ENCODE measurements around the gene CD48.

Gene CD48

DNA sequence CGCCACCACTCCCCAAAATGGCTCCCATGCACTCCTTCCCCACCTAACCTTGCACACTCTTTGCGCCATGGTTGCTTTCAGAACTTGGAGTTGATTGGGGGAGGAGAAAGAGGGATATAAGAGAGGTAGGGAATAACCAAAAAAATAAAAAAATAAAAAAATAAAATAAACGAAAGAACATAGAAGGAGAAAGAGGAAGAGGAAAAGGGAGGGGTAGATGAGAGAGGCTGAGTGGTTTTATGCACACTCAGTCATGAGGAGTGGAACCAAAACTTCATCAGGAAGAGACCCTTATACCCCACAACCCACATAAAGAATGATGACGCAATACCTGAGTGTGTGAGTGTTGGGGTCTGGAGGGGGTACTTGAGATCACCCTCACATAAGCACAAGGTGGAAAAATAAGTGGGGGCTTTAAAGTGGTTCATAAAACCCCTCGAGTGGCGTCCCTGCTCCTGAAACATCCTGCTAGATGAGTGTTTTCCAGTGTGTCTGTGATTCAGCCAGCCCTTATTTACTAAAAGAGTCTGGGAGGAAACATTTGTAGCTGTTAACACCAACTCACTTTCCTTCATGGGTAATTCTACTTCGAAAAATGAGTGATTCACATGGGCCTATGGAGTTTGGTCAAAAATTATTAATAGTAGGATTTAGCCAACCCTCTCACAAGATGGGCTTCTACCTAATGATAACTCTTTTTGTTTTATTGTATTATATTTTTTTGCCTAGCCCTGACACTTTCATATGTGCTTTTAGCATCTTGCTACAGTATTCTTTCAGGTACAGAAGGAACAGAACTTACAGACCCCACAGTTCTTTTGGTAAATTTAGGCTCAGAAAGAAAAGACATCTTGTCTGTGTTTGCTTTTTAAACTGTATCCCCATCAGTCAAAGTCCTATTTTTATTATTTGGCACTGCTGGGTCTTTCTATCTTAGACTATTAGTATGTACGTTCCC, 70.0 kb downstream of the CD48 start:
- H3K4me3 ChIP-seq (ENCODE audit: low read depth, low read length) = no peak overlapping the region
- H3K4me1 ChIP-seq (ENCODE audit: control insufficient read depth, insufficient read depth, low read length) = no peaks in the 10 kb centered on the region
- no peaks in the 10 kb centered on the region for H3K9me3 ChIP-seq (ENCODE audit: control insufficient read depth, insufficient read depth, low read length)
- H3K36me3 ChIP-seq (ENCODE audit: control insufficient read depth, insufficient read depth, low read length) = no peaks in the 10 kb centered on the region
- H3K9ac ChIP-seq (ENCODE audit: low read depth, low read length) = no peak overlapping the region
- peaks cover 1% of the 10 kb centered on the region for H3K27me3 ChIP-seq (ENCODE audit: control insufficient read depth, insufficient read depth, low read length)

DNA sequence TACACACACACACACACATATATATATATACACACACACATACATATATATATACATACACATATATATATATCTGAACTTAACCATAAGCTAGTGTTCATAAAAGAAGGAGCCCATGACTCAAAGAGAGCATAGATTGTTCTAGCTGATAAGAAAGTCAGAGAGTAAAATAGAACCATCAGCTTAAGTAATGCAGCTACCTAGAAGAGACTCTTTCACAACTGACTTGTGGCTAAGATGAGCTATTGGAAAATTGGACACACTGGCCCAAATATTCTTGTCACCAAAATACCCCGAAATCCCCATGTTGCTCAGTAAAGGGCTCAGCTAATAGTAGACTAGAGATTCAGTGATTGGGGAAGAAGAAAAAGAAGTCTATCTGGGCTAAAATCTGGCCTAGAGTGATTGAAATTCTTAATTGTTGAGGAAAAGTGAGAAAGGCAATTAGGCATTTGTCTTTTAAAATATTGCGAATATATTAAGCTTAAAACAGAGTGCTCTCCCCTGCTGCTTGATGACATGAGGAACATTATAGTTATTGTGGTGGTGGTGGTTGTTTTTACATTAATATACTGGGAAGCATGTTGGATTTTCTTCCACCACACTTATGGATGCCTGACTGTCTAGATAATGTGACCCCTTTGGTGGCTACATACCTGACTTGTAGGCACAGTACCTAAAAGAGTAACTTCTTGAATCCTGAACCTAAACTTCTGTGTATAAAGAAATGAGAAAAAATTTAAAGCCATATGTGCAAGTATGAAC, 71.1 kb downstream of the CD48 start:
- Histone ChIP-seq H3K4me3 (ENCODE audit: low read depth, low read length) (no peak overlapping the region), H3K9me3 (ENCODE audit: control insufficient read depth, insufficient read depth, low read length) (no peaks in the 10 kb centered on the region), H3K9ac (ENCODE audit: low read depth, low read length) (no peak overlapping the region), H3K36me3 (ENCODE audit: control insufficient read depth, insufficient read depth, low read length) (no peaks in the 10 kb centered on the region), H3K27me3 (ENCODE audit: control insufficient read depth, insufficient read depth, low read length) (no peaks in the 10 kb centered on the region), H3K4me1 (ENCODE audit: control insufficient read depth, insufficient read depth, low read length) (no peaks in the 10 kb centered on the region)

DNA sequence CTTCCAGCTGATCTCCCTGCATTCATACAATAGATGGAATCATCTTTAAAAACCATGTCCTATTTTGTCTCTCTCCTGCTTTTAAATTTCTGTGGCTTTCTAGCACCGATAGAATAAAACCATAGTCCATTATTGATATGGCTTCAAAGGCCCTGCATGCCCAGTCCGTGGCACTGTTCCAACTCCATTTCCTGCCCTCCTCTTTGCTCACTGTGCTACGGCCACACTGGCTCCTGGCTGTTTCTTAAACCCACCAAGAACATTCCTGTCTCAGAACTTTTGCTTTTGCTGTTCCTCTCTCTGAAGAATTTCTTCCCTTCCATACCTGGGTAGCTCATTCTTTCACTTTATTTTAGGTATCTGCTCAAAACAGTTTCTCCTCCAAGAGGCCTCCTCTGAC, 72.0 kb downstream of the CD48 start:
- no peak overlapping the region for H3K4me3 ChIP-seq (ENCODE audit: low read depth, low read length)
- H3K9ac ChIP-seq (ENCODE audit: low read depth, low read length) = no peak overlapping the region
- H3K36me3 ChIP-seq (ENCODE audit: control insufficient read depth, insufficient read depth, low read length) = no peaks in the 10 kb centered on the region

DNA sequence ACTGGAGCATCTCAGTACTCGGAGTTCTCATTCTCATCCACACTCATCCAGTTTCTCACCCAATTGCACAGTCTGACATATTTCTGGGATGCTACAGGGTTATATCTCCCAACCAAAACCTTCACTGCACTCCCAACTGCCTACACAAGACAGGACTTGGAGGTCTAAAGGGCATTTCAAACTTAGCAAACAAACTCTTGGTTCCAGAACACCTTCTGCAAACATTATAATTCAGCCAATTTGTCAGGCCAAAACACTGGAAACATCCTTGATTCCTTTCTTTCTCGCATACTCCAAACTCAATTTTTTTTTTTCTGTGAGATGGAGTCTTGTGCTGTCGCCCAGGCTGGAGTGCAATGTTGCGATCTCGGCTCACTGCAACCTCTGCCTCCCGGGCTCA, 72.7 kb downstream of the CD48 start:
- Histone ChIP-seq H3K9ac (ENCODE audit: low read depth, low read length) (no peak overlapping the region), H3K27me3 (ENCODE audit: control insufficient read depth, insufficient read depth, low read length) (no peaks in the 10 kb centered on the region), H3K36me3 (ENCODE audit: control insufficient read depth, insufficient read depth, low read length) (no peaks in the 10 kb centered on the region), H3K4me1 (ENCODE audit: control insufficient read depth, insufficient read depth, low read length) (no peaks in the 10 kb centered on the region), H3K9me3 (ENCODE audit: control insufficient read depth, insufficient read depth, low read length) (no peaks in the 10 kb centered on the region), H3K4me3 (ENCODE audit: low read depth, low read length) (no peak overlapping the region)

More for the DNA sequence above, 72.0 kb downstream of the CD48 start:
- Histone ChIP-seq H3K4me1 (ENCODE audit: control insufficient read depth, insufficient read depth, low read length) (no peaks in the 10 kb centered on the region), H3K9me3 (ENCODE audit: control insufficient read depth, insufficient read depth, low read length) (no peaks in the 10 kb centered on the region), H3K27me3 (ENCODE audit: control insufficient read depth, insufficient read depth, low read length) (no peaks in the 10 kb centered on the region)

DNA sequence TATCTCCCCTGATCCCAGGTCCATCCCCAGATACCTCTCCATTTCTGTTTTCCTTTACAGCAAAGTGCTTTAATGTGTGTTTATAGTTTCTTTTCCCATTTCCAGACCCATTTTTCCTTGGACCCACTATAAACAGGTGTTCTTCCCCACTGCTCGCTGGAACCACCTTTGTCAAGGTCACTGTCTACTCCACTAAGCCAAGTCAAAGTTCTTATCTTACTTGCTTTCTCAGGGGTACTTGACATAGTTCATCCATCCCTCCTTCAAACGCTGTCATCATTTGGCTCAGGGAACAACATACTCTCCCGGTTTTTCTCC, 73.1 kb downstream of the CD48 start:
- no peak overlapping the region for H3K4me3 ChIP-seq (ENCODE audit: low read depth, low read length)
- H3K36me3 ChIP-seq (ENCODE audit: control insufficient read depth, insufficient read depth, low read length) = no peaks in the 10 kb centered on the region
- H3K4me1 ChIP-seq (ENCODE audit: control insufficient read depth, insufficient read depth, low read length) = no peaks in the 10 kb centered on the region

DNA sequence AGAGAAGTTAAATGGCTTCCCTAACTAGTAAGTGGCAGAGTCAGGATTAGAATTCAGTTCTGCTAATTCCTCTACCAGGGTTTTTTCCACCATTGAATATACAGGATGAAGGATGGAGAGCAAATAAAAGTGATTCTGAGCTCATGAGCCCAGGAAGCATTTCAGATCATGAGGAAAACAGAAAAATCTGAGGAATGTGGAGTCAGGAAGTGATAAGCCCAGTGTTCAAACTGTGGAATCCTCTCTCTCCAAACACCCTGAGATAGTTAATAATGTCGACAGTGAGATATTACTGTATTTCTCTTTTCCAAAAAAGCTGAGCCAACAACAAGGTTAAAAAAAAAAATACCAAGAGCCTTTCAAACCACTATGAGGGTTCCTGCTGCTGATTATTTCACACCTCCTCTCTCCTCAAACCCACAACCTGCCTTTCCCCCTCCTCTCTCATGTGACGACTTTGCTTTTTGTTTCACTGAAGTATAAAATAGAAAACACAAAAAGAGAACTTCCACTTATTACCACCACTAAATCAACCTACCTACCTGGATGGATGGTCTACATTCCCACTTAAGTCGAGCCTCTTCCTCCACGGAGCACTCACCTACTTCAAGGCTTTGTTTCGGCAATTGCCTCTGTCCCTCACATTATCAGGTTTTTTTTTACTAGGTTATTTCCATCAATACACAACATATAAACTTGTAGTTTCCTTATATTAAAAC, 73.6 kb downstream of the CD48 start:
- no peak overlapping the region for H3K9ac ChIP-seq (ENCODE audit: low read depth, low read length)

More for the DNA sequence above, 73.1 kb downstream of the CD48 start:
- Histone ChIP-seq H3K9me3 (ENCODE audit: control insufficient read depth, insufficient read depth, low read length) (no peaks in the 10 kb centered on the region), H3K9ac (ENCODE audit: low read depth, low read length) (no peak overlapping the region), H3K27me3 (ENCODE audit: control insufficient read depth, insufficient read depth, low read length) (no peaks in the 10 kb centered on the region)

DNA sequence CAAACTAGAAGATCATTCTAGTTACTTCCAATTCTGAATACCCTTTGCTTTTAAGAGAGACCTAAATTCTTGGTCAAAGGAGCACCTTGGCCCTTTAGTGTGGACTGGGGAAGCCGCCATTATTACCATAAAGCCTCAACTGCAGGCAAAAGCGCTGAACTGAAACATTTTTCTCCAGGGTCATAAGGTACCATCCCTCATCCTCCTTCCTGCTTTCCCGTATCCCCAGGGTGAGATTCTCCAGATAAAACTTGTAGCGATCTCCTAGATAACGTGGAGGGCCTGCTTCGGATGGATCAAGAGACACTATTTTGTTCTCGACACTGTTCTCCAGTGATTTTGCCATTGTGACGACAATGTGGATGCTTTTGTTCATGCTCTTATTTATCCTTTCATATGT, 74.6 kb downstream of the CD48 start:
- Histone ChIP-seq H3K4me1 (ENCODE audit: control insufficient read depth, insufficient read depth, low read length) (no peaks in the 10 kb centered on the region), H3K9ac (ENCODE audit: low read depth, low read length) (no peak overlapping the region), H3K4me3 (ENCODE audit: low read depth, low read length) (no peak overlapping the region), H3K9me3 (ENCODE audit: control insufficient read depth, insufficient read depth, low read length) (no peaks in the 10 kb centered on the region), H3K27me3 (ENCODE audit: control insufficient read depth, insufficient read depth, low read length) (no peaks in the 10 kb centered on the region), H3K36me3 (ENCODE audit: control insufficient read depth, insufficient read depth, low read length) (no peaks in the 10 kb centered on the region)

More for the DNA sequence above, 73.6 kb downstream of the CD48 start:
- no peaks in the 10 kb centered on the region for H3K9me3 ChIP-seq (ENCODE audit: control insufficient read depth, insufficient read depth, low read length)
- H3K4me1 ChIP-seq (ENCODE audit: control insufficient read depth, insufficient read depth, low read length) = no peaks in the 10 kb centered on the region
- H3K36me3 ChIP-seq (ENCODE audit: control insufficient read depth, insufficient read depth, low read length) = no peaks in the 10 kb centered on the region
- no peaks in the 10 kb centered on the region for H3K27me3 ChIP-seq (ENCODE audit: control insufficient read depth, insufficient read depth, low read length)
- H3K4me3 ChIP-seq (ENCODE audit: low read depth, low read length) = no peak overlapping the region

DNA sequence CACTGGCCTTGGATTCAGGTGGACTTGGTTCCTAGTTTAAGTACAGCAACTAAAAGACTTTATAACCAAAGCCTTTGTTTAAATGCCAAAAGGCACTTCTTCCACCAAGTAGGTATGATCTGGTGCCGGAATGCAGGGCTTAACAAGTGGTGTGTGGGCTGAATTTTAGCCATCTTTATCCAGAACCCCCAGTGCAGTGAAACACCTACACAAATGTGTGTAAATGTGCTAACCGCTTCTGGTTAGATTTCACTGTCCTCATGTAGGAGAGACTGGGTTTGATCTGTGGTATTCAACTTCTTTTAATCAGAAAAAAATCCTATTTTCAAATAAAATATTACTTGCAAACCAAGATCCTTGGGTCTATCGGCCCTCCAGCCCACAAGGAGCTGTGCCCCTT, 75.1 kb downstream of the CD48 start:
- H3K4me3 ChIP-seq (ENCODE audit: low read depth, low read length) = no peak overlapping the region
- H3K27me3 ChIP-seq (ENCODE audit: control insufficient read depth, insufficient read depth, low read length) = no peaks in the 10 kb centered on the region
- H3K4me1 ChIP-seq (ENCODE audit: control insufficient read depth, insufficient read depth, low read length) = no peaks in the 10 kb centered on the region
- no peaks in the 10 kb centered on the region for H3K9me3 ChIP-seq (ENCODE audit: control insufficient read depth, insufficient read depth, low read length)
- H3K36me3 ChIP-seq (ENCODE audit: control insufficient read depth, insufficient read depth, low read length) = no peaks in the 10 kb centered on the region
- no peak overlapping the region for H3K9ac ChIP-seq (ENCODE audit: low read depth, low read length)

DNA sequence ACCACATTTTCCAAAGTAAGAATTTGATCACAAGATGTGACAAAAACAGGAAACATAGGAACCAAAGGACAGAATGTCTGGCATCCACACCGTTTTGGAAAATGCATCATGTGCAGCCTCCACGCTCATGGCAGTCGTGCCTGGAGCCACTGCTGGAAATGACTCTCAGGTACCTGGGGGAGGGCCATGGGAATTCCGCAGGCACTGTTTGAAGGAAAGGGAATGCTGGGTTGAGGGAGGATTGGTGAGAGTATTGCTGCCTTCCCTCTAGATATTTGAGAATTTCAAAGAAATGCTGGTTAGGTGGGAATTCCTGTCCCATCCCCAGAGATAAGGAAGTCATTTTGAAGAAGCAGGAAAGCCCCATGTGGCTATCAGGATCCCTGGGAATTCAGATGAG, 75.5 kb downstream of the CD48 start:
- H3K4me1 ChIP-seq (ENCODE audit: control insufficient read depth, insufficient read depth, low read length) = no peaks in the 10 kb centered on the region

DNA sequence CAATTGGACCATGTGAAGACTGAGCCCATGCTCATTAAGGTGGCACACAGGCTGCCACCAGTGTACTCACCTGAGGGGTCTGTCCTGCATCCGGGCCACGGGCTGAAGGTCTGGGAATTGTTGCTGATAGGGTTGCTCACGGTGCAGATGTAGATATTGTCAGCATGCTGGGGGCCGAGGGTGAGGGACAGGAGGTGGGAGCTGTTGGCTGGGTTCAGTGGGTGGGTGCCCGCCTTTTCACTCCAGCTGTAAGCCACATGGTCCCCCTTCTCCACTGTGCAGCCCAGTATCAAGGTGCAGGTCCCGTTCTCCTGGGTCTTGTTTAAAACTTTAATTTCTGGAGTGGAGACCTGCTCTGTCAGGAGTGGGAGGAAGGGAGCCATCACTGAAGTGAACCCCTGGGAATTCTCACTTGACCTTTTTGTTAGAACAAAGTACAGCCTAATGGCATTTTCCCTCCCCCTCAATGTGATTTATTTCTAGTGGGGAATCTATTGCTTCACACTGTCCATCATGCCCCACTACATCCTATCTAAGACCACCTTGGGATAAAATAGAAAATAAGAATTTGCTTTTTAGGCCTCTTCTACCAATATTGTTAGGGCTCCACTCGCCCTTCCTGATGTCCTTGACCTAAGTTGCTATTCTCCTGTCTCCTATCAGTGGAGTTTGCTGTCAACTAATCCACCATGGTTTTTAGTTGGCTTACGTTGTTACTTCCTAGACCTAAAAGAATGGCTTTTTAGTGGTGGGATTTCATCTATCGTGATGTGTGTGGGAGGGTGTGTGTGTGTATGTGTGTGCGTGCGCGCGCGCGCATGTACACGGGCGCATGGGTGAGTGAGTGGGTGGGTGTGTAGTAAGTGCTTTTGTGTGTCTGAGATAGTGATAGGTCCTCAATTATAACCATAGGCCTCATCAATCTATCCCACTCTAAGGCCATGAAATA, 76.8 kb downstream of the CD48 start:
- Histone ChIP-seq H3K9ac (ENCODE audit: low read depth, low read length) (no peak overlapping the region), H3K4me3 (ENCODE audit: low read depth, low read length) (no peak overlapping the region), H3K36me3 (ENCODE audit: control insufficient read depth, insufficient read depth, low read length) (no peaks in the 10 kb centered on the region), H3K27me3 (ENCODE audit: control insufficient read depth, insufficient read depth, low read length) (no peaks in the 10 kb centered on the region), H3K4me1 (ENCODE audit: control insufficient read depth, insufficient read depth, low read length) (no peaks in the 10 kb centered on the region), H3K9me3 (ENCODE audit: control insufficient read depth, insufficient read depth, low read length) (no peaks in the 10 kb centered on the region)

More for the DNA sequence above, 75.5 kb downstream of the CD48 start:
- no peaks in the 10 kb centered on the region for H3K36me3 ChIP-seq (ENCODE audit: control insufficient read depth, insufficient read depth, low read length)
- H3K9ac ChIP-seq (ENCODE audit: low read depth, low read length) = no peak overlapping the region
- no peak overlapping the region for H3K4me3 ChIP-seq (ENCODE audit: low read depth, low read length)
- H3K27me3 ChIP-seq (ENCODE audit: control insufficient read depth, insufficient read depth, low read length) = no peaks in the 10 kb centered on the region
- no peaks in the 10 kb centered on the region for H3K9me3 ChIP-seq (ENCODE audit: control insufficient read depth, insufficient read depth, low read length)
